ENCODE results near the gene BABAM2. TPM values are rescaled to one million over a fixed set of nuclear protein-coding genes. Genes with fewer than 3 reads are reported as not detected.

The BABAM2 gene
- total RNA-seq, 4 donors from 2014 or later = 33.2 to 70.3 (median 38.6) TPM

- intact Hi-C loops (cut with DNase I) = no loop called here
- WGBS, 2 donors = 76 to 85% methylated on average over 6 of the region's 6 CpGs
- no peak for DNase-seq
- no peak overlapping the region for H3K4me3 ChIP-seq (replicated peaks in 1 of 3)
- no peaks in the 10 kb centered on the region for H3K4me1 ChIP-seq
- no peak overlapping the region for H3K27ac ChIP-seq
- H3K36me3 ChIP-seq = no peaks in the 10 kb centered on the region
- no peaks in the 10 kb centered on the region for H3K27me3 ChIP-seq
- TF ChIP-seq CTCF (IDR thresholded peaks at IDR 0.05) (no peak), POLR2A (IDR thresholded peaks at IDR 0.05) (no peak)
- no peaks in the 10 kb centered on the region for H3K9me3 ChIP-seq
Observed at GRCh38 chr2:28182348-28182747, 291.8 kb downstream of the BABAM2 start.

DNA sequence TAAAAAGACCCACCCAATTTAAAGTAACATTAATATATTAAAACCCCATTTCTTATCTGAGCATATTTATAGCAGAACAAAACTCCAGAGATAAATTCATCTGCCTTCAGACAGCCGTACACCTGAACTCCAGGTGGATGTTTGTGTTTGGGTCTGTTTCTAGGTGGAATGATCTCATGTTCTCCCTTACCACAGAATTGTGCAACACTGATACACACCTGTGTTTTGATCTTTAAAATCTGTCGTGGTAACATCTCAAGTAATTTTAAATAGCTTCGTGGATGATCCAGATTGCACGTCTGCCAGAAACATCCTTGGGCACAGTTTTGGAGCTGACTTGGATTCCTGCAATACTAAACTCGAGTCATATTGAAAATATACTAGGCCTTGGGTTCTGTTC is 294.6 kb downstream of the BABAM2 start:
- intact Hi-C loops (cut with DNase I) = no loop called here
- Histone ChIP-seq H3K9me3 (no peaks in the 10 kb centered on the region), H3K4me3 (replicated peaks in 1 of 3) (no peak overlapping the region), H3K27ac (no peak overlapping the region), H3K36me3 (no peaks in the 10 kb centered on the region), H3K27me3 (no peaks in the 10 kb centered on the region), H3K4me1 (no peaks in the 10 kb centered on the region)
- WGBS, 2 donors = 78 to 83% methylated on average over 5 of the region's 5 CpGs
- DNase-seq = no peak
- no peak for TF ChIP-seq CTCF (IDR thresholded peaks at IDR 0.05)
- TF ChIP-seq POLR2A (IDR thresholded peaks at IDR 0.05) = no peak

- H3K27ac ChIP-seq = no peak overlapping the region
- no peaks in the 10 kb centered on the region for H3K36me3 ChIP-seq
- H3K4me3 ChIP-seq (replicated peaks in 1 of 3) = no peak overlapping the region
- DNase-seq = no peak
- 91 to 97% methylated on average over 2 of the region's 2 CpGs for WGBS, 2 donors
- no peaks in the 10 kb centered on the region for H3K9me3 ChIP-seq
- no peaks in the 10 kb centered on the region for H3K27me3 ChIP-seq
- TF ChIP-seq CTCF (IDR thresholded peaks at IDR 0.05) (no peak), POLR2A (IDR thresholded peaks at IDR 0.05) (no peak)
- intact Hi-C loops (cut with DNase I) = no loop called here
- no peaks in the 10 kb centered on the region for H3K4me1 ChIP-seq
Observed at GRCh38 chr2:28185891-28186290, 295.4 kb downstream of the BABAM2 start.

GRCh38 chr2:28187186-28187585 is 296.7 kb downstream of the BABAM2 start:
- H3K4me3 ChIP-seq (replicated peaks in 1 of 3) = no peak overlapping the region
- no peaks in the 10 kb centered on the region for H3K9me3 ChIP-seq
- DNase-seq = no peak
- no peak overlapping the region for H3K27ac ChIP-seq
- no peaks in the 10 kb centered on the region for H3K36me3 ChIP-seq
- H3K4me1 ChIP-seq = no peaks in the 10 kb centered on the region
- H3K27me3 ChIP-seq = no peaks in the 10 kb centered on the region
- no peak for TF ChIP-seq CTCF (IDR thresholded peaks at IDR 0.05)
- no peak for TF ChIP-seq POLR2A (IDR thresholded peaks at IDR 0.05)
- intact Hi-C loops (cut with DNase I) = no loop called here

DNA sequence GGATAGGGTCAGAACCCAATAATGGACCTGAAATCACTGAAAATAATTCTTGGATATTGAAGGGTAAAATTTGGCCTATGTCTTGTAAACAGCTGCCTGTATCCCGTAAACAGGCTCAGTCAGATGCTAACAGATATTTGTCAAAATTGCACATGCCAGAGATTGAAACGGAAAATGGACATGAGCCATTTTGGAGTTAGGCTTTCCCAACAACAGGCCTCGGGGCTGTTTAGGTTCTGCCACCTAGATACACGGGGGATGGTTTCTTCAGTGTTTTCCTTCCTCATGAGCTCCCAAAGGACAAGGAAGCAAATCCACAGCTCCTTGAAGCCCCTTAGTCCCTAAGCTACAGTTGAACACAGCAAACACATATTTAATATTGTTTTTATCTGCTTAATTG is 297.9 kb downstream of the BABAM2 start:
- Histone ChIP-seq H3K4me1 (no peaks in the 10 kb centered on the region), H3K4me3 (replicated peaks in 1 of 3) (no peak overlapping the region), H3K27ac (no peak overlapping the region), H3K27me3 (no peaks in the 10 kb centered on the region), H3K36me3 (no peaks in the 10 kb centered on the region), H3K9me3 (no peaks in the 10 kb centered on the region)
- TF ChIP-seq CTCF (IDR thresholded peaks at IDR 0.05) (no peak), POLR2A (IDR thresholded peaks at IDR 0.05) (no peak)
- WGBS, 2 donors = 92 to 94% methylated on average over 4 of the region's 4 CpGs
- no peak for DNase-seq
- intact Hi-C loops (cut with DNase I) = no loop called here

Data from thyroid gland (tissue), 4 donors.